ENCODE measurements around the gene CRBN. TPM values are rescaled to one million over a fixed set of nuclear protein-coding genes. Genes with fewer than 3 reads are reported as not detected.

Gene CRBN
- 13.0 TPM for polyA plus RNA-seq (2012; ENCODE audit: insufficient read depth, insufficient read length, low read depth)

- Histone ChIP-seq H3K4me1 (no peaks in the 10 kb centered on the region), H3K27me3 (no peaks in the 10 kb centered on the region), H3K4me3 (ENCODE audit: low read depth, low read length) (peak within 1 kb of the TSS; percentile 93), H3K36me3 (no peaks in the 10 kb centered on the region), H3K9me3 (no peaks in the 10 kb centered on the region)
- peak; percentile 80 for DNase-seq
- TF ChIP-seq, protein P1, sequence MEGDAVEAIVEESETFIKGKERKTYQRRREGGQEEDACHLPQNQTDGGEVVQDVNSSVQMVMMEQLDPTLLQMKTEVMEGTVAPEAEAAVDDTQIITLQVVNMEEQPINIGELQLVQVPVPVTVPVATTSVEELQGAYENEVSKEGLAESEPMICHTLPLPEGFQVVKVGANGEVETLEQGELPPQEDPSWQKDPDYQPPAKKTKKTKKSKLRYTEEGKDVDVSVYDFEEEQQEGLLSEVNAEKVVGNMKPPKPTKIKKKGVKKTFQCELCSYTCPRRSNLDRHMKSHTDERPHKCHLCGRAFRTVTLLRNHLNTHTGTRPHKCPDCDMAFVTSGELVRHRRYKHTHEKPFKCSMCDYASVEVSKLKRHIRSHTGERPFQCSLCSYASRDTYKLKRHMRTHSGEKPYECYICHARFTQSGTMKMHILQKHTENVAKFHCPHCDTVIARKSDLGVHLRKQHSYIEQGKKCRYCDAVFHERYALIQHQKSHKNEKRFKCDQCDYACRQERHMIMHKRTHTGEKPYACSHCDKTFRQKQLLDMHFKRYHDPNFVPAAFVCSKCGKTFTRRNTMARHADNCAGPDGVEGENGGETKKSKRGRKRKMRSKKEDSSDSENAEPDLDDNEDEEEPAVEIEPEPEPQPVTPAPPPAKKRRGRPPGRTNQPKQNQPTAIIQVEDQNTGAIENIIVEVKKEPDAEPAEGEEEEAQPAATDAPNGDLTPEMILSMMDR (IDR thresholded peaks at IDR 0.05; ENCODE audit: low read depth, low read length), result peak; percentile 73
These were observed at the start of gene CRBN for GRCh38 chr3:3179407-3180094. Gene CRBN (minus strand): TSS chr3:3179691. CDS start chr3:3179687, 4 bp downstream.

DNA sequence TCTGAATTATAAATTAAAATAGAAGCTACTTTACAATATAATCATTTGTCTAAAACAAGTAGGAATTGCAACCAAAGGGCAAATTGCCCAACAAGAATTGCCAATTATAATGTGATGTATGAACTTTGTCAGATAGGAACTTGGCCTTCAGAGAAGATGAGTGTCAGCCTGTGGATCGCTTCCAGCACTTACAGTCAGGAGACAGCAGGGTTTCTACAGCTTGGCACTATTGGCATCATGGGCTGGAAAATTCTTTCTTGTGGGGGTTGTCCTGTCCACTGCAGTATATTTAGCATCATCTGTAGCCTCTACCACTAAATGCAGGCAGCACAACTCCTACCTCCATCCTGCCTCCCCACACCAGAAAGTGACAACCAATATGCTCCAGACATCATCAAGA, 48.1 kb upstream of the CRBN start:
- Histone ChIP-seq H3K9me3 (no peaks in the 10 kb centered on the region), H3K27me3 (no peaks in the 10 kb centered on the region), H3K36me3 (no peaks in the 10 kb centered on the region), H3K4me1 (no peaks in the 10 kb centered on the region), H3K4me3 (ENCODE audit: low read depth, low read length) (no peak overlapping the region)
- DNase-seq, result no peak
- TF ChIP-seq, protein P1 (IDR thresholded peaks at IDR 0.05; ENCODE audit: low read depth, low read length), result no peak

- no peaks in the 10 kb centered on the region for H3K9me3 ChIP-seq
- no peaks in the 10 kb centered on the region for H3K4me1 ChIP-seq
- H3K27me3 ChIP-seq, result no peaks in the 10 kb centered on the region
- TF ChIP-seq, protein P1 (IDR thresholded peaks at IDR 0.05; ENCODE audit: low read depth, low read length), result no peak
- no peak overlapping the region for H3K4me3 ChIP-seq (ENCODE audit: low read depth, low read length)
- no peaks in the 10 kb centered on the region for H3K36me3 ChIP-seq
- DNase-seq, result no peak
These were observed 42.0 kb upstream of the CRBN start for GRCh38 chr3:3221528-3221927.

DNA sequence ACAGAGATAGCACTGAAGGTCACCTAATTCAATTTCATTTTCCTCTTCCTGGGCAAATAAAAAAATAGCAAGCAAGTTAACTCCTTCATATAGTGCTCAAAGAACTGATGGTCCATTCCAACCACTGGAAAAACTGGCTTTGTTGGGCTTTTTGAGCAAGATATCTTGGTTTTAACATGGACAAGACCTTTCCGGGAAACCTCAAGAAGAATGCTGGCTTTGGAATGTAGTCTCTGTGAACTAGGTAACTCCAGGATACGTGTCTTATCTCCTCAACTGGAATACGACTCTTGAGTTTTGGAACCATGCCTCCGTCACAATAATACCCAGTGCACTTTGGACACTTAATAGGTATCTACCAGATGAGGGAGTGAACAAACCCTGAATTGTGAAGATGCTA, 36.9 kb upstream of the CRBN start:
- H3K36me3 ChIP-seq, result no peaks in the 10 kb centered on the region
- H3K4me1 ChIP-seq, result no peaks in the 10 kb centered on the region
- DNase-seq, result no peak
- H3K4me3 ChIP-seq (ENCODE audit: low read depth, low read length), result no peak overlapping the region
- TF ChIP-seq, protein P1 (IDR thresholded peaks at IDR 0.05; ENCODE audit: low read depth, low read length), result no peak
- no peaks in the 10 kb centered on the region for H3K9me3 ChIP-seq
- H3K27me3 ChIP-seq, result no peaks in the 10 kb centered on the region

DNA sequence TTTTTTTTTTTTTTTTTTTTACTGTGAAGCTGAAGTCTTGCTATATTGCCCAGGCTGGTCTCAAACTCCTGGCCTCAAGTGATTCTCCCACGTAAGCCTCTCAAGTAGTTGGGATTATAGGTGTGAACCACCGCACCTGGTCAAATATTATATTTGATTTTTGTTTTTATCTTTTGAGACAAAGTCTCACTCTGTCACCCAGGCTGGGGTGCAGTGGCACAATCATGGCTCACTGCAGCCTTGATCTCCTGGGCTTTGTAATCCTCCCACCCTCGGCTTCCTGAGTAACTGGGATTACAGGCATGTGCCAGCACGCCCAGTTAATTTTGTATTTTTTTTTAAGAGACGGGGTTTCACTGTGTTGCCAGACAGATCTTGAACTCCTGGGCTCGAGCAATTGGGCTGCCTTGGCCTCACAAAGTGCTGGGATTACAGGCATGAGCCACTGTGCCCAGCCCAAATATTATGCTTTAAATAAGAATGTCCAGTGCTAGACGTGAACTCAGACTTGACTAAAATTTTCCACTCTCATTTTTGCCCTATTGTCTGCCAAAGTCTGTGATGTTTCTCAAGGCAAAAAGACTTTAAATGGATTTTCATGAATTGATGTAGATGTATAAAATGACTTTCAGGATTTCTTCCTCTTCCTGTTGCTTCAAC, 33.4 kb upstream of the CRBN start:
- Histone ChIP-seq H3K9me3 (no peaks in the 10 kb centered on the region), H3K4me1 (no peaks in the 10 kb centered on the region), H3K4me3 (ENCODE audit: low read depth, low read length) (no peak overlapping the region), H3K27me3 (no peaks in the 10 kb centered on the region), H3K36me3 (no peaks in the 10 kb centered on the region)
- TF ChIP-seq, protein P1 (IDR thresholded peaks at IDR 0.05; ENCODE audit: low read depth, low read length), result no peak
- no peak for DNase-seq

DNA sequence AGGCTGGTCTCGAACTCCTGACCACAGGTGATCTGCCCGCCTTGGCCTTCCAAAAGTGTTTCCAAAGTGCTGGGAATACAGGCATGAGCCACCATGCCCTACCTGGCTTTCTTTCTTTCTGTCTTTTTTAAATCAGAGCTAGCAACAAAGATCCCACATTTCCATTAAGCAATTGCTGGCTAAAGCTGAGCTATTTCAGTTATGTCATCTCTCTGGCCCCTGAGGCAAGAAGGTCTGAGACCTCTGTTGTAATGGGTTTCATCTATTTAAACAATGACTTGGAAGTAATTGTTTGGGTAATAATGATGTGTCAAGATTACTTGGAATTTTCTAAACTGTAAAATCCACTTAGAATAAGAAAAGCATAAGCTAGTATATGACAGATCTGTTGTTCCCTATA, 30.2 kb upstream of the CRBN start:
- Histone ChIP-seq H3K4me3 (ENCODE audit: low read depth, low read length) (no peak overlapping the region), H3K4me1 (no peaks in the 10 kb centered on the region), H3K27me3 (no peaks in the 10 kb centered on the region), H3K9me3 (no peaks in the 10 kb centered on the region), H3K36me3 (no peaks in the 10 kb centered on the region)
- TF ChIP-seq, protein P1 (IDR thresholded peaks at IDR 0.05; ENCODE audit: low read depth, low read length), result no peak
- DNase-seq, result no peak
